Spleen (tissue), 7 donors: ENCODE measurements around the gene DPH5.

Experiments
- POLR2AphosphoS5 ChIP-seq, 3 donors: sonication (generic); formaldehyde crosslinking; IDR thresholded peaks; one replicate each; pipeline ENCODE4 v1.5.1; 2017; ENCODE audit warnings: antibody characterized with exemption in 3 of 3
- TF ChIP-seq, protein P1 (sequence below), 11 experiments: fragments of 200-600 bp in 7 of 11; fragments of 450-650 bp in 4 of 11; sonication (generic) in 4 of 11; IDR thresholded peaks in 8 of 11; conservative IDR thresholded peaks in 3 of 11; 1 replicate in 7 of 11; 2 replicates in 4 of 11; pipeline versions ENCODE4 v1.4.0 to v1.8.0; 2016 to 2021; ENCODE audit warnings: antibody characterized with exemption in 11 of 11, inconsistent platforms in 4 of 11, mild to moderate bottlenecking in 1 of 11
- donor health status: DM: no; HTN: no; CAD: no; lungs with moderate emphysema.
- donor health status: DM: no; HTN: no; CAD: no.
- donor health status: DM: no; HTN: no; CAD: no.

- no peak for TF ChIP-seq POLR2AphosphoS5 (IDR thresholded peaks at IDR 0.05)
- TF ChIP-seq, protein P1, sequence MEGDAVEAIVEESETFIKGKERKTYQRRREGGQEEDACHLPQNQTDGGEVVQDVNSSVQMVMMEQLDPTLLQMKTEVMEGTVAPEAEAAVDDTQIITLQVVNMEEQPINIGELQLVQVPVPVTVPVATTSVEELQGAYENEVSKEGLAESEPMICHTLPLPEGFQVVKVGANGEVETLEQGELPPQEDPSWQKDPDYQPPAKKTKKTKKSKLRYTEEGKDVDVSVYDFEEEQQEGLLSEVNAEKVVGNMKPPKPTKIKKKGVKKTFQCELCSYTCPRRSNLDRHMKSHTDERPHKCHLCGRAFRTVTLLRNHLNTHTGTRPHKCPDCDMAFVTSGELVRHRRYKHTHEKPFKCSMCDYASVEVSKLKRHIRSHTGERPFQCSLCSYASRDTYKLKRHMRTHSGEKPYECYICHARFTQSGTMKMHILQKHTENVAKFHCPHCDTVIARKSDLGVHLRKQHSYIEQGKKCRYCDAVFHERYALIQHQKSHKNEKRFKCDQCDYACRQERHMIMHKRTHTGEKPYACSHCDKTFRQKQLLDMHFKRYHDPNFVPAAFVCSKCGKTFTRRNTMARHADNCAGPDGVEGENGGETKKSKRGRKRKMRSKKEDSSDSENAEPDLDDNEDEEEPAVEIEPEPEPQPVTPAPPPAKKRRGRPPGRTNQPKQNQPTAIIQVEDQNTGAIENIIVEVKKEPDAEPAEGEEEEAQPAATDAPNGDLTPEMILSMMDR (IDR thresholded peaks at IDR 0.05 in 8 of 11, conservative IDR thresholded peaks at IDR 0.05 in 3 of 11), result no peak
These were observed 20.9 kb downstream of the DPH5 start for GRCh38 chr1:101004670-101005069.
